ENCODE results near the gene C3orf80.
"Not testable (repeated sequence)": the region's sequence is repeated elsewhere in the genome, so short reads cannot be mapped to it uniquely, and the experiment has no call there.

C3orf80 gene

DNA sequence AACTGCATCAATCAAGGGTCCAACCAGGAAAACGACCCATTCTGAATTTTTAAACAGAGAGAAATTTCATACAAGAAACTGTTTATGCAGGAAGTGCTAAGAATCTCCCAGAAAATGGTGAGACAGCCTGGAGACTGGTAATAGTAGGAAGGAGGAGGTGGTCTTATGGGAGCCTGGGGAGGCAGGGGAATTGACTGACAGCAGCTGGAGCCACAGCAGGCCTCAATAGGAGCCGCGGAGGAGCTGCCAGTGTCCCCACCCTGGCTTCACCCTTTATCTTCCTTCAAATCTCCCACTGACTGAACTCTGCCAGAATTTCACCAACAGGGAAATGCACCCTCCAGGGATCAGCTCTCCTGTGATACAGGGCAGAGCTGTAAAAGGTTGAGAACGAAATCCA, 7.5 kb upstream of the C3orf80 start:
- DNase-seq: no peak

DNA sequence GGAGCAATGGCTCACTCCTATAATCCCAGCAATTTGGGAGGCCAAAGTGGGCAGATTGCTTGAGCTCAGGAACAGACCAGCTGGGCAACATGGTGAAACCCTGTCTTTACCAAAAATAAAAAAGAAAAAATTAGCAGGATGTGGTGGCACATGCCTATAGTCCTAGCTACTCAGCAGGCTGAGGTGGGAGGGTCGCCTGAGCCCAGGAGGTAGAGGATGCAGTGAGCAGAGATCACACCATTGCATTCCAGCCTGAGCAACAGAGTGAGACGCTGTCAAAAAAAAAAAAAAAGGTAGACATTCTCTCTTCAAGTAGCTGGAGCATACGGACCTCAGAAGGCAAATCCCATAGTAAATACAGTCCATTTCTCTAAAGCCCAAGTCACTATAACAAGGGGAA, 7.1 kb upstream of the C3orf80 start:
- no peak for DNase-seq

DNA sequence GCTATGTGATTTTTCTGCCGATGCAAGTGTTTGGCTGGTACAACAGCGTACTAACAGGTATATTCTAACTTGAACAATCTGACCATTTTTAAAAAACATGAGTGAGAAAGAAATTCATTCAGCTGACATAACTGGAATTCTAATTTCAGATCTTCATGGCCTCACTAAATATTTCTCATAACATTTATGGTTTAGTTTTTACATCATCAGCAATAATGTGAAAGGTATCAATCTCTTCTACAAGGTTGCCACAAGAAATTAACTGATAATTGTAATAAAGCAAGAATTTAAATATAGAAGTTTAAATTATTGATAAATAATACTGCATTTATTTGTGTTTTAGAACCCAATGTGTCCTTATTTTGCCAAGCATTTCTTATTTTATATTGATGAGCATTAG, 5.2 kb upstream of the C3orf80 start:
- DNase-seq: no peak

DNA sequence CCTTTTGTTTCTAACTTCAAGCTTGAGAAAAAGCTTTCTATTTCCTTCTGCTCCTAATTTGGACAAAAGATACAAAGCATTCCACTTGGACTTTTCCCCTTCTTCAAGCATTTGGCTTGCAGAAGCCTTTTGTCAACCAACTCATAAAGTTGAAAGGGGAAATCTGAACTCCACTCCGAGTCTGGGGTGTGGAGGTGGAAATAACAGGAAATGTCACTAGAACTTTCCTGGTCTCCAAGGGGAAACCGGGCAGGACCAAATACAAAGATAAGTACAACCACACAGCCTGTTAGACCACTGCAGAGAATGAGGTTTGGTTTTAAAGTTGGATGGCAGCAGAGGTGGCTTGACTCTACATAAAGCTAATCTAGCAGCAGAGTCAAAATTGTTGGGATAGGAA, 4.2 kb upstream of the C3orf80 start:
- no peak for DNase-seq

DNA sequence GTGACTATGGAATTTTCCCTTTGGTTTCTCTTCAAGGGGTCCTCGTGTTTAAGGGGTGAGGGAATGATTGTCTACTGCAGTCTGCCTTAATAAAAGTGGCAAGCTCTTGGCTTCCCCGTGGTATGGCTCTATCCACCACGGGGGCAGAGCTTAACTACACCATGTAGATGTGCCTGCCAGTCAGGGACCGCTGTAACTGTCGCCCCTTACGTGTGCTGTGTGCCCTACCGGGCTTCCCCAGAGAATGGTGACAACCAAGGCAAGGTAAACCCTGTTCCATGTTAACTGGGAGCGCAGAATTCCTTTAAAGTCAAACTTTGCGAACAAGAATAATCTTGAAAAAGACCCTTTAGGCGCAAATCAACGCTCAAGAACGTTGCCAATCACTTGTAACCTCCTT, 966 bp upstream of the C3orf80 start:
- DNase-seq: no peak

DNA sequence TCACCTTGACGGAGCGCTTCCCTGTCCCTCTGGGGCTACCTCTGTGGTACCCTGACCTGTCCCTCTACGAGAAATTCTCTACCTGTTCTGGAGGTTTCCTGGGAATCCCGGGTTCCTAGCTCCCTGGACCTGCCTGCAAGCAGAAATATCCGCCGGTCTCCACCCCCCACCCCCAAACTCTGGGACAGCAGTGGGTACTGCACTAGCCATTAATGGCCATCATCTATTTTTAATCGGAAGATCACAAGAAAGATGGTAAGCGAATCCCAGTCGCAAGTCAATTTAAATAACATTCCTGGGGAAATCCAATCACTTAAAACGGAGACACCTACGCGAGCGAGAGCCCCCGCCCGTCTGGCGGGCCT, 429 bp upstream of the C3orf80 start:
- no peak for DNase-seq

DNA sequence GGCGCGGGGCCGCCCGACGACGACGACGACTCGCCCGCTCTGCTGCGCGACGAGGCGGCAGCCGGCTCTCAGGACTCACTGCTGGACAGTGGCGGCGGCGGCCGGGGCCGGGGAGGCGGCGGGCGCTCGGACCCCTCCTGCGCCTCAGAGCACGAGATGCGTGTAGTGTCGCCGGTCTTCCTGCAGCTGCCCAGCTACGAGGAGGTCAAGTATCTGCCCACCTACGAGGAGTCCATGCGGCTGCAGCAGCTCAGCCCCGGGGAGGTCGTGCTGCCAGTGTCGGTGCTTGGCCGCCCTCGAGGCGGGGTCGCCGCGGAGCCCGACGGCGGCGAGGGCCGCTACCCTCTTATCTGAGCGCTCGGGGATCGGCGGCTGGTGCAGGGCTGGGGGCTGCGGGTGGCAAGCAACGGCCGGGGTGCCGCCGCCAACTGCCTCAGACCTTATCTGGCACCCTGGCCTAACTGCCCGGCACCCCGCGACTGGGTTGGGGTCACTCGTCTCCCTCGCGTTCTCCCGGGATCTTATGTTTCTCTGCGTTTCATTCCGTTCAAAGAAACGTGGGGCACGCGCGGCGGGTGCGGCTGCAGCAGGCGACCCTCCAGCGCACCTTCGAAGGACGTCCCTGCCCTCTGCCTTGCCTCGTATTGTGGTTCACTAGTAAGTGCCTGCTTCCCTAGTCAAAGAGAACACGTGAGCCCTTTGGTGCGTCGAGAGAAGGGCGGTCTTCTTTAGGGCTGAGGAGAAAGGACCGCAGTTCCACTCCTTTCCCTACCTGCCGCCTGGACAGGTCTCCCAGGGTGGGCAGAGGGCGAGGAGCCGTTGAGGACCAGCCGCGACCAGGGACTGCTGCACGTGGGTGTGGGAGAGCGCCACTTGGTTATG, 1.0 kb downstream of the C3orf80 start:
- DNase-seq: no peak

DNA sequence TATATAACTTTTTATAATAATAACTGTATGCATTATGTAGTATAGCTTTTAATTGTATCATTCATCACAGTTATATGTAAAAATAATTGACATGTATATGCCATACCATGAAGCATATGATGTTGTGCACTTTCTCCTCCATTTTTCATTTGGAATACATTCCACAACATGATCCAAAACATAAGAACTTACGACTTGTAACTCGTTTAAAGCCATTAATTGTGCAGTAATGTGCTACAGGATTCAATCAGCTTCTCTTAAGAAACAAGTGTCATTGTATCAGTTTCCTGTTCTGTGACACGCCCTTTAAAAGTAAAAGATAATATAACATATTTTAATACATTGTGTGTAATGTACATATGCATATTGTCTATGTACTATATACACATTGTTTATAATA, 2.2 kb downstream of the C3orf80 start:
- DNase-seq: no peak

DNA sequence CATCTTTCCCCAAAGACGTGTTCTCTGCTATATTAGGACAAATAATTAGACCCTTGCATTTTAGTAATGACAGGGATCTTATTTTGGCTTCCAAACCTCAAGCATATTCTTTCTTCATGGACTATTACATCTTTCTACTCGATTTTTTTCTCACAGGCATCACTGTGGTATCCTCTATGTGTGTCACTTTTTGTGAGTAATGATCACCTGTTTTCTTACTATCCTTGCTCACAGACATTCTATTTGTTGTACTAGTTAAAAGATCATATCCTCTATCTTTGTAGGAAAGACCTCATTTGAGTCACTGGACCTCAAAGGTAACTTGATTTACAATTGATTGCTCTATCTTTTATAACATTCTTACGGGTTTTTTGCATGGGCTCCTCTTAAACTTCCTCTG, 6.8 kb downstream of the C3orf80 start:
- no peak for DNase-seq

DNA sequence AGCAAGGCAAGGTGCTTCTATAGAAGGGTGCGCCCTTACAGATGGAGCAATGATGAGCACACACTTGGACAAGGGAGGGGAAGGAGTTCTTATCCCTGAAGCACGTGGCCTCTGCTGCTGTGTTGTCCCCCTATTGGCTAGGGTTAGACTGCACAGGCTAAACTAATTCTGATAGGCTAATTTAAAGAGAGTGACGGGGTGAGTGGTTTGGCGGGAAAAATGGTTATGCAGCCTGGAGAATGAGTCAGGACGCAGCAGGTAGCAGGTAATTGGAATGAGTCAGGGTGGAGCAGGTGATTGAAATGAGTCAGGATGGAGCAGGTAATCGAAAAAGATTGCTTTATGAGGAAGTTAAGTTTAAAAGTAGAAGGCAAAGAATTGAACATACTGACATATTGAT, 15.5 kb downstream of the C3orf80 start:
- not testable (repeated sequence) for DNase-seq

DNA sequence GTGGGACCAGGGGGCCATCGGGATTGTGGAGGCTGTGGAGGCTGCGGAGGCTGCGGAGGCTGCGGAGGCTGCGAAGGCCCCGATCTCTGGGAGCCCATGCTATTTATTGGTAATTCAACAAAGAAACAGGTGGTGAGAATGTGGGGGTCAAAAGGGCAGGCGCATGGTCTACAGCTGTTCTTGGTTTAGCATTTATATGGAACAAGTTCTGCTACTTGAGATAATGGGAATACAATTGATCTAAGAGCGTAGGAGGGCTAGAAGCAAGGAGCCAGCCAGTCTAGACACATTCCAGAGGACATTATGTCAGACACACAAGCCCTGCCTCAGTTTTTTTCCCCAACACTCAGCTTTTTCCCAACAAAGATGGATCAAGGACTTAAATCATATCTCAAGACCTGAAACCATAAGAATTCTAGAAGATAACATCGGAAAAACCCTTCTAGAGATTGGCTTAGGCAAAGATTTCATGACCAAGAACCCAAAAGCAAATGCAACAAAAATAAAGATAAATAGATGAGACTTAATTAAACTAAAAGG, 20.1 kb downstream of the C3orf80 start:
- DNase-seq: no peak

DNA sequence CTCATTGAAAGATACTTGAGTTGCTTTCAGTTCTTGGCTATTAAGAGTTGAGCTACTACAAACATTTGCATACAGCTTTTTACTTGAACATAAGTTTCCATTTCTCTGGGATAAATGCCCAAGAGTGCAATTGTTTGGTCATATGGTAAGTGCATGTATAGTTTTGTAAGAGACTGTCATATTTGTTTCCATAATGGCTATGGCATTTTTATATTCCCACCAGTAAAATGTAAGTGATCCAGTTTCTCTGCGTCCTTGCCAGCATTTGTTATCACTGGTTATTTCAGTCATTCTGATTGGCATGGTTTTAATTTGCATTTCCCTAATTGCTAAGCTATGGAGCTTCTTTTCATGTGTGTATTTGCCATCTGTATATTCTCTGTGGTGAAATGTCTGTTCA, 22.5 kb downstream of the C3orf80 start:
- DNase-seq: no peak

DNA sequence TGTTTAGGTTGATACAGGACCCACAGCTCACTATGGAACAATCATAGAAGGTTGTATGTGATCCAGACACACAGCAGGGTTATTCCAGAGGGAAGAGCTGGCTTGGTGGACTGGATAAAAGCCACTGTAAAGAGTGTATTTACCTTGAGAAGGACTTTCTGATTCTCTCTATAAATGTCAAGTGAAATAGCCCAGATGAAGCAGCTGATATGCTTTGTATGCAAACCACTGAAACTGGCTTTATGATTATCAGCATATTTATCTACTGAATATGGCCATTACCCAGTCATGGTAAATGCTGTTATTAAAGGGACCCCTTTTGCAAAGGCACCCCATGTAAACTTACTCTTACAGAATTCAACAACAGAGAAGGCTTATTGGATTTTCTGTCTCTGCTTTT, 28.1 kb downstream of the C3orf80 start:
- DNase-seq: no peak

DNA sequence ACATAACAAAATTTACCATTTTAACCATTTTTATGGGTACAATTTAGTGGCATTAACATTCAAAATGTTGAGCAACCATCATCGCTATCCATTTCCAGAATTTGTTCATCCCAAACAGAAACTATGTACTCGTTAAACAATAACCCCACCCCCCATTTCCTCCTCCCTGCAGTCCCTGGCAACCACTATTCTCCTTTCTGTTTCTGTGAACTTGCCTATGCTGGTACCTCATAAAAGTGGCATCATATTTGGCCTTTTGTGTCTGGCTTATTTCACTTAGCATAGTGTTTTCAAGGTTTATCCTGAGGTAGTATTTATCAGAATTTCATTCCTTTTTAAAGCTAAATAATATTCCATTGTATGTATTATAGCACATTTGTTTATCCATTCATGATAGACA, 32.4 kb downstream of the C3orf80 start:
- DNase-seq: no peak

DNA sequence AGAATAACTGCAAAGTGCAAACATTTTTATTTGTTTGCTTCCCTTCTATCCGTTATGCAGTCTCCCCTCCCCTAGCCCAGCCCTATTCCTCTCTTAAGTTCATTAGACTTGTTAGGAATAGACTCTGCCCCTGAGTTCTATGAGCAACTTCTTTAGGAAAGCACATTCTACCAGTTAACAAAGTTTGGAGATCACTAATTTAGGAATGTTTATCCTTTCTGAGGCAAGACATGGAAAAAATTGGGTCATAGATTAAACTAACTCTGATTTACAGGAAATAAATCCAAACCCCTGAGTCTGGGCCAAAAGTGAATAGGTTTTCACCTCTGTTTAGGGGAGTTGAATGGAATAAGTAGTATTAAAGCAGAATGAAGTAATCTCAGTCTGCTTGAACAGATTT, 34.4 kb downstream of the C3orf80 start:
- DNase-seq: no peak

DNA sequence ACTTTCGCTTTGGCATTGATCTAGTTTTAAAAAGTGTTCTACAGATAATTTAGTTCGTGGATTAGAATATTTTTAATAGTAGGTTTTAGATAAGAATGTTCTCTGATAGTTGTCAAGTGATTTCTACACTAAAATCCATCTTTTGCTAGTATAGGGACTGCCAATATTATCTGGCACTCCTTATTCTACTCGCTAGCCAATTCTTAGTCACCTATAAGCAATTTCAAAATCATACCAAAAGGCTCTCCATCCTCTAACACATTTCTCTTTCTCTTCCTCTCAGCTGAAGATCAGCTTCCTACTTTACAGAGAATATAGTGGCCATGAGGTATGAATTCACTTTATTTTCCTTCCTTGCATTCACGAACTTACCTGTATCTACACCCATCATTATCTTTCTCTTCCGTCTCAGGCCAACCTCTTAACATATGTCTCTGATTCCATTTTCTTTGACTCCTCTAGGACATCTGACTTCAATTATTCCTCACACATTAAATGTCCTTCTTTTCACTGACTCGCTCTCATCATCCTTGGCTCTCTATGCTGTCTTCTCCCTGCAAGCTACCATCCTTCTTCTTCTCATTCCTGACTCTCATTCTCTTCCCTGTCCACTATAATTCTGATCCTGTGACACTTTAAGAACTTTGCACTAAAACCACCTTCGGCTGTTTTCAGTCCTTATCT, 35.5 kb downstream of the C3orf80 start:
- DNase-seq: no peak

DNA sequence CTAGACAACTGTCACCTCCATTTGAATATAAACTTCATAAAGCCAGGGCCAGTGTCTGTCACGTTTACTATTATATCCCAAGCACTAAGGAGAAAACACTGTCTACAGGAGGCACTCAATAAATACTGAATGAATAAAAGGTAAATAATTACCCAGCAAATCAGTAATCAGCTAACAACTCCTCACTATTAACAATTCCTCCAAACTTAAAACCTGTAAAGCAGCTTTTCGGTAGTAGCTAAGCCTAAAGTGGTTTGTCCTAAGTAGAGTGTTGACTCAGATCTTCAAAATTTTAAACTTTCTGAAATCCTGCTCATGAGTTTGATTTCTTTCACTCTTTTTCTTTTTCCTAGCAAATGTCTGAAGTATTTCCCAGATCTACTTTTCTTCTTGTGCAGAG, 39.9 kb downstream of the C3orf80 start:
- no peak for DNase-seq
